ENCODE measurements around the gene BMP3.
"Not testable (repeated sequence)": the region's sequence is repeated elsewhere in the genome, so short reads cannot be mapped to it uniquely, and the experiment has no call there.

BMP3 gene

DNA sequence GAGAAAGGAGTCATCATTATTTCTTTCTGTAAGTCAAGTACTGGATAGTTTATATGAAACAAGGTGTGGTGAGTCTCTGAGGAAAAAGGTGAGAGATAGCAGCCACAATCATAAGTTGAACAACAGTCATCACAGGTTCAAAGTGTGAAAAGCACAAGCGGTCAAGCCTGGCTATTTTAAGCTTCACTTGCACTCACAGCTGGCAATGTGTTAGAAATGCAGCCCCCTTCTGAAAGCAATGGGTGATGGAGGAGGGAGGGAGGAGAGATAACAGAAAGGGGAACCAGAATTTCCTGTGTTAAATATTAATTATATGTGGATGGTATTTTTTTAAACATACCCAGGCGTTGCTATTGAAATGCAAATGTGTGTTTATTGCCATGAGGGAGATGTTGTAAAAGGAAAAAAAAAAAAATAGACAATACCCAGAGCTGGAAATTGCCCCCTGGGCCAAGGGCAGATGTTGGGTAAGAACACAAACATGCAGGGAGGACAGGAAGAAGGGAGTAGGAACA is 26.9 kb upstream of the BMP3 start:
- Mint-ChIP-seq H3K36me3 (ENCODE audit: low read depth) (no peaks in the 10 kb centered on the region), H3K4me3 (no peak overlapping the region), H3K27ac (no peak overlapping the region), H3K4me1 (no peaks in the 10 kb centered on the region), H3K9me3 (peaks cover 5% of the 10 kb centered on the region), H3K27me3 (ENCODE audit: low read depth) (peaks cover 4% of the 10 kb centered on the region)
- TF ChIP-seq, protein P1, sequence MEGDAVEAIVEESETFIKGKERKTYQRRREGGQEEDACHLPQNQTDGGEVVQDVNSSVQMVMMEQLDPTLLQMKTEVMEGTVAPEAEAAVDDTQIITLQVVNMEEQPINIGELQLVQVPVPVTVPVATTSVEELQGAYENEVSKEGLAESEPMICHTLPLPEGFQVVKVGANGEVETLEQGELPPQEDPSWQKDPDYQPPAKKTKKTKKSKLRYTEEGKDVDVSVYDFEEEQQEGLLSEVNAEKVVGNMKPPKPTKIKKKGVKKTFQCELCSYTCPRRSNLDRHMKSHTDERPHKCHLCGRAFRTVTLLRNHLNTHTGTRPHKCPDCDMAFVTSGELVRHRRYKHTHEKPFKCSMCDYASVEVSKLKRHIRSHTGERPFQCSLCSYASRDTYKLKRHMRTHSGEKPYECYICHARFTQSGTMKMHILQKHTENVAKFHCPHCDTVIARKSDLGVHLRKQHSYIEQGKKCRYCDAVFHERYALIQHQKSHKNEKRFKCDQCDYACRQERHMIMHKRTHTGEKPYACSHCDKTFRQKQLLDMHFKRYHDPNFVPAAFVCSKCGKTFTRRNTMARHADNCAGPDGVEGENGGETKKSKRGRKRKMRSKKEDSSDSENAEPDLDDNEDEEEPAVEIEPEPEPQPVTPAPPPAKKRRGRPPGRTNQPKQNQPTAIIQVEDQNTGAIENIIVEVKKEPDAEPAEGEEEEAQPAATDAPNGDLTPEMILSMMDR (IDR thresholded peaks at IDR 0.05; ENCODE audit: unreplicated experiment in 3 of 3), result no peak

DNA sequence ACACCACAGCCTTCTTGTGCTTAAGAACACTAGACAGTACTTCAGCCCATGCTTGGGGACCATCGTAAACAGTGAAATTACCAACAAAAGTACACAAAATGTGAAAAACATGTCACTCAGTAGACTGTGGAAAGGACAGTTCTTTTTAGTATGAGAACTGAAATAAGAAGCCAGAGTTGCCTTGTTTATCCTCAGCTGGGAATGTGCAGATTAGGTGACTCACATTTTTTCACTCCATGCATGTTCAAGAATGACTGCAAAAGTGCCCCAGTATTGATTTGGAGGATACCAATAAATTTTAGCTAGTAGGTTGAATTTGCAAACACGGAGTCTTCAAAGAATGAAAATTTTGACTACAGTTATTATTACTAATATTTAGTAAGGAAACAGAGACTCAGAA is 23.1 kb upstream of the BMP3 start:
- peaks cover 4% of the 10 kb centered on the region for H3K27me3 Mint-ChIP-seq (ENCODE audit: low read depth)
- no peaks in the 10 kb centered on the region for H3K4me1 Mint-ChIP-seq

DNA sequence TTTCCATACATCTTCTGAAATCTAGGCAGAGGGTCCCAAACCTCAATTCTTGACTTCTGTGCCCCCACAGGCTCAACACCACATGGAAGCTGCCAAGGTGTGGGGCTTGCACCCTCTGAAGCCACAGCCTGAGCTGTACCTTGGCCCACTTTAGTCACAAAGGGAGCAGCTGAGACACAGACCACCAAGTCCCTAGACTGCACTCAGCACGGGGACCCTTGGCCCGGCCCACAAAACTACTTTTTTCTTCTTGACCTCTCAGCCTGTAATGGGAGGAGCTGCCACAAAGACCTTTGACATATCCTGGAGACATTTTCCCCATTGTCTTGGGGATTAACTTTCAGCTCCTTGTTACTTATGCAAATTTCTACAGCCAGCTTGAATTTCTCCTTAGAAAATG is 13.9 kb upstream of the BMP3 start:
- not testable (repeated sequence) for H3K9me3 Mint-ChIP-seq; H3K36me3 Mint-ChIP-seq (ENCODE audit: low read depth); H3K4me3 Mint-ChIP-seq; H3K27me3 Mint-ChIP-seq (ENCODE audit: low read depth); H3K27ac Mint-ChIP-seq; H3K4me1 Mint-ChIP-seq

More for the DNA sequence above, 23.1 kb upstream of the BMP3 start:
- Mint-ChIP-seq H3K27ac (no peak overlapping the region), H3K36me3 (ENCODE audit: low read depth) (no peaks in the 10 kb centered on the region), H3K4me3 (no peak overlapping the region), H3K9me3 (peaks cover 14% of the 10 kb centered on the region)
- TF ChIP-seq, protein P1 (IDR thresholded peaks at IDR 0.05; ENCODE audit: unreplicated experiment in 3 of 3), result no peak

DNA sequence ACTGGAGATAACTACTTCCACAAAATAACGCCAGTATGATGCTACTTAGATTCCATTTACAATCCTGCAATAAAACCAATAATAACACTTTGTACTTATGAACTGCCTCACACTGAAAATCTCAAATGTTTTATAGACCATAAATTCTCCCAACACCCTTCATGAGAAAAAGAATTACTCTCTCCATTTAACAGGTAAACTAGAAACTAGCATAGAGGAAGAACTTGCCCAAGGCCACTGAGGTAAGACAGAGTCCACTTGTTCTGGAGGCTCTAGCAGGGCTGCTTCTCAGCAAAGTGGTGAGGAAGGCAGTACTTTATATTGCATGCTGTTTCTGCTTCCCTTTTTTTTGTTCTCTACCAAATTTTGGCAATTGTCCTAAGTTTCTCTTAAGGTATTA is 11.5 kb upstream of the BMP3 start:
- TF ChIP-seq, protein P1 (IDR thresholded peaks at IDR 0.05; ENCODE audit: unreplicated experiment in 3 of 3), result no peak
- H3K36me3 Mint-ChIP-seq (ENCODE audit: low read depth), result no peaks in the 10 kb centered on the region
- peaks cover 2% of the 10 kb centered on the region for H3K9me3 Mint-ChIP-seq
- H3K27ac Mint-ChIP-seq, result no peak overlapping the region
- no peaks in the 10 kb centered on the region for H3K4me1 Mint-ChIP-seq
- H3K27me3 Mint-ChIP-seq (ENCODE audit: low read depth), result peaks cover 24% of the 10 kb centered on the region
- H3K4me3 Mint-ChIP-seq, result no peak overlapping the region

DNA sequence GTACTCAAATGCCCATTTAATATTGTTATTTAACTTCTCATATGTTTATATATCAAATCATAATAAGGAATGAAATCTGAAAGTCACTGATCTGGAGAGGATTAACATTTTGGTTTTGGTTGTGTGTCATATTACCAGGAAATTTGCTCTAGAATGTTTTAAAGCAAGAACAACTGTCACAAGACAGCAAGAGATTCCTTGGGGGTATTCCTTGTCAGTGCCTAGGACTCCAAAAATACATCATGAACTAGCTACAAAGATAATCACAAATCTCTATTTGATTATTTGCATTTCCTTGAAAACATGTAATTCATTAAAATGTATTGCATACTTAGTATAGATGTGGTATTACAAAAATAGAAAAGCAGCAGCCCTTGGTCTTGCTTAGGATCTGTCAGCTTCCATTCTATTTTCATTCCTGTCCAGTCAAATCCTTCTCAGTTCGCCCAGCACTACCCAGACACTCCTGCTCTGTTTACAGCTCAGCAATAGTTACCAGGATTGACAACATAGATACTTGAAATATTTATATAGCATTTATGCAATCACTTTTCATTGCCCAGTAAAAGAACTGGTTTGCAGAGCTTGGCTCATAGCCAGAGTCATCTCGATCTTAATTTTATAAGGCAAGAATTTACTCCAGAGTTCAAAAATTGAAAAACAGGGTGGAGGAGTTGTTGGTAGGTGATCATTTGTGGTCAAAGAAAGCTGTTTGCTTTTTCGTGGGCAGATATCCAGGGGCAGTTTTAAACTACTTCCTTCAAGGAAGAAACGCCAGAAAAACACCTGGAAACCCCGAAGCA is 9.2 kb upstream of the BMP3 start:
- Mint-ChIP-seq H3K4me3 (no peak overlapping the region), H3K27ac (no peak overlapping the region), H3K27me3 (ENCODE audit: low read depth) (peaks cover 46% of the 10 kb centered on the region), H3K9me3 (no peaks in the 10 kb centered on the region), H3K4me1 (no peaks in the 10 kb centered on the region), H3K36me3 (ENCODE audit: low read depth) (no peaks in the 10 kb centered on the region)
- TF ChIP-seq, protein P1 (IDR thresholded peaks at IDR 0.05; ENCODE audit: unreplicated experiment in 3 of 3), result no peak

DNA sequence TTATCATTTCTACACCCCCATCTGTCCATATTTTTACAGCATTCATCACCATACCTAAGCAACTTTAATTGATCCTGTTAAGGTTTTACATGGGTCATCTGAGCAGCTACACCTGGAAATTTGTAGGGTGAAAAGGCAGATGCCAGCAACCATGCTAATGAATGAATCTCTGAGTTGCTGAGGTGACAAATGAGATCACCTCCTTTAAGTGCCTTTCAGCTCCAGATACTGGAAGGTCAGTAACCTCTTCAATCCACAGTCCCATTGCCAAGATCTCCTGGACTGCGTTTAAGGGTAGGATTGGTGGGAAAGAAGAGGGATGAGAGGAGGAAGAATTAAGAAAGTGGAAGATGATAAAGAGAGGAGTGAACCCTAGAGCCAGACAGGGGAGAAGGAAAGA is 8.5 kb upstream of the BMP3 start:
- H3K4me1 Mint-ChIP-seq, result no peaks in the 10 kb centered on the region
- TF ChIP-seq, protein P1 (IDR thresholded peaks at IDR 0.05; ENCODE audit: unreplicated experiment in 3 of 3), result no peak
- no peak overlapping the region for H3K4me3 Mint-ChIP-seq
- peaks cover 46% of the 10 kb centered on the region for H3K27me3 Mint-ChIP-seq (ENCODE audit: low read depth)
- no peaks in the 10 kb centered on the region for H3K9me3 Mint-ChIP-seq
- no peaks in the 10 kb centered on the region for H3K36me3 Mint-ChIP-seq (ENCODE audit: low read depth)
- no peak overlapping the region for H3K27ac Mint-ChIP-seq

Measured in nephron (organoid).